Nephron progenitor cell (in vitro differentiated cells): Measurements from ENCODE around the gene RBM28.

Experiments used
- DNase-seq: peaks from one replicate; pipeline ENCODE4 v3.0.0; 2021
- H3K27ac Mint-ChIP-seq: 2 replicates; pipeline ENCODE4 v1.8.0; 2021; ENCODE audit warnings: mild to moderate bottlenecking, moderate library complexity, mixed read lengths
- H3K27me3 Mint-ChIP-seq: 2 replicates; pipeline ENCODE4 v1.8.0; 2021; ENCODE audit warnings: mild to moderate bottlenecking, low read depth, mixed read lengths; ENCODE audit not compliant: poor library complexity
- H3K36me3 Mint-ChIP-seq: 2 replicates; pipeline ENCODE4 v1.8.0; 2021; ENCODE audit warnings: low read depth, mixed read lengths
- H3K4me1 Mint-ChIP-seq: 2 replicates; pipeline ENCODE4 v1.8.0; 2021; ENCODE audit warnings: mixed read lengths
- H3K4me3 Mint-ChIP-seq: 2 replicates; pipeline ENCODE4 v1.8.0; 2021; ENCODE audit warnings: mild to moderate bottlenecking, moderate library complexity, mixed read lengths
- H3K9me3 Mint-ChIP-seq: 2 replicates; pipeline ENCODE4 v1.8.0; 2021; ENCODE audit warnings: mild to moderate bottlenecking, moderate library complexity, mixed read lengths
- TF ChIP-seq, protein P1 (sequence below): fragments of 200-600 bp; sonication (generic); IDR thresholded peaks from 2 replicates; pipeline ENCODE4 v1.5.0; 2021; ENCODE audit warnings: antibody characterized with exemption

The RBM28 gene

DNA sequence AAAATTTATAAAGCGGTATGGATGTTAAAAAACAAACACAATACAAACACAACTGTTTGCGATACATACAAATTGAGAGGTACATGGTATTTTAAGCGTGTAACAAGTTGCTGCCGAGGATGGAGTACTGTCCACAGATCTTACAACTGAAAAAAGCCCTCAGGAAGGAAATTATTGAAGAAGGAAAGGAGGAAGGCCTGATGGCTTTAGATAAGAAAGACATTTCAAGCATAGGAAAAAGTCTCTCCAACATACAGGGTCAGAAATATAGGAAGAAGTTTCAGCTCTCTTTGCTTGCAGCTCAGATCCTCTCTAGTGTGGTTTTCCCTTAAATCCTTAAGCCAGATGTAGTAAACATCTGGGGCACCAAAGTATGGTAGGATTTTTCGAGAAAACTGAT lies 25.0 kb downstream of the RBM28 start:
- no peak overlapping the region for H3K27ac Mint-ChIP-seq
- H3K9me3 Mint-ChIP-seq = no peaks in the 10 kb centered on the region
- no peak for DNase-seq
- TF ChIP-seq, protein P1, sequence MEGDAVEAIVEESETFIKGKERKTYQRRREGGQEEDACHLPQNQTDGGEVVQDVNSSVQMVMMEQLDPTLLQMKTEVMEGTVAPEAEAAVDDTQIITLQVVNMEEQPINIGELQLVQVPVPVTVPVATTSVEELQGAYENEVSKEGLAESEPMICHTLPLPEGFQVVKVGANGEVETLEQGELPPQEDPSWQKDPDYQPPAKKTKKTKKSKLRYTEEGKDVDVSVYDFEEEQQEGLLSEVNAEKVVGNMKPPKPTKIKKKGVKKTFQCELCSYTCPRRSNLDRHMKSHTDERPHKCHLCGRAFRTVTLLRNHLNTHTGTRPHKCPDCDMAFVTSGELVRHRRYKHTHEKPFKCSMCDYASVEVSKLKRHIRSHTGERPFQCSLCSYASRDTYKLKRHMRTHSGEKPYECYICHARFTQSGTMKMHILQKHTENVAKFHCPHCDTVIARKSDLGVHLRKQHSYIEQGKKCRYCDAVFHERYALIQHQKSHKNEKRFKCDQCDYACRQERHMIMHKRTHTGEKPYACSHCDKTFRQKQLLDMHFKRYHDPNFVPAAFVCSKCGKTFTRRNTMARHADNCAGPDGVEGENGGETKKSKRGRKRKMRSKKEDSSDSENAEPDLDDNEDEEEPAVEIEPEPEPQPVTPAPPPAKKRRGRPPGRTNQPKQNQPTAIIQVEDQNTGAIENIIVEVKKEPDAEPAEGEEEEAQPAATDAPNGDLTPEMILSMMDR = no peak
- H3K36me3 Mint-ChIP-seq = peaks cover 83% of the 10 kb centered on the region
- H3K4me3 Mint-ChIP-seq = no peak overlapping the region
- peaks cover 14% of the 10 kb centered on the region for H3K4me1 Mint-ChIP-seq
- H3K27me3 Mint-ChIP-seq = no peaks in the 10 kb centered on the region

DNA sequence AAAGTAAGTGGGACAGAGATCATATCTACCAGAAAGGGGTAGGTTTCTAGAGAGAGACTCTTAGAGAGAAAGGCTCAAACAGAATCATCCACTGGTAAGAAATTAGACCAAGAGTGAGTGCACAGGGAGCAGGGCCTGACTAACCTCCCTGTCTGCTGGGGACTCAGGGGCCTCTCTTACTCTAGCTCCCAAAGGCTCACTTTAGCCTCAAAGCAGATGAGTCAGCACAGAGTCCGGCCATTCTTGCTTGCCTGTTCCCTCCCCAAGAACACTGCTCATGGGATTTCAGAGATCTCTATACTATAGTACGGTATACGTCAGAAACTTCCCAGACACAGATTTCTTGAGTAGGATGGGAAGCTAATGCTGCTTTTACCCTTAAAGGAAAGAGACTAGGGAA lies 32.7 kb downstream of the RBM28 start:
- TF ChIP-seq, protein P1 = no peak
- no peak for DNase-seq
- Mint-ChIP-seq H3K27ac (no peak overlapping the region), H3K27me3 (peaks cover 4% of the 10 kb centered on the region), H3K9me3 (no peaks in the 10 kb centered on the region), H3K4me1 (no peaks in the 10 kb centered on the region), H3K36me3 (peaks cover 96% of the 10 kb centered on the region), H3K4me3 (no peak overlapping the region)

DNA sequence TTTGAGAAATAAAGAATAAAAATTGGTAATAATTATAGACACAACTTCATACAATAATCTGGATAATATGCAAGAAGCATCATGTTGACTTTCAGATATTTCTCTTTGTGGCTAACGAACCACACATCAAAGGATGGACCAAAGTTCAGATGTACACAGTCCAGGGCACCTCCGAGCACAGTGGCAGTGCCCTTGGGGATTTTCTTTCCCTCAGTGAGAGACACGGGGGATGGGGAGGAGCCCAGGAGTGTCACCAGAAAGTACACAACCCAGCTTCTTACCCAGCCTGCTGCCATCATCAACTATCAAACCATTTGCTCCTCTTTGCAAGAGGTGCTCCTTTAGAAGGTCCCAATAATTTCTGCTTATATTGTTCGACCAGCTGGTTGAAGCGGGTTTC lies 33.2 kb downstream of the RBM28 start:
- H3K4me3 Mint-ChIP-seq = no peak overlapping the region
- H3K4me1 Mint-ChIP-seq = no peaks in the 10 kb centered on the region
- no peaks in the 10 kb centered on the region for H3K9me3 Mint-ChIP-seq
- peaks cover 96% of the 10 kb centered on the region for H3K36me3 Mint-ChIP-seq
- peaks cover 4% of the 10 kb centered on the region for H3K27me3 Mint-ChIP-seq
- TF ChIP-seq, protein P1 = no peak
- no peak overlapping the region for H3K27ac Mint-ChIP-seq
- no peak for DNase-seq

DNA sequence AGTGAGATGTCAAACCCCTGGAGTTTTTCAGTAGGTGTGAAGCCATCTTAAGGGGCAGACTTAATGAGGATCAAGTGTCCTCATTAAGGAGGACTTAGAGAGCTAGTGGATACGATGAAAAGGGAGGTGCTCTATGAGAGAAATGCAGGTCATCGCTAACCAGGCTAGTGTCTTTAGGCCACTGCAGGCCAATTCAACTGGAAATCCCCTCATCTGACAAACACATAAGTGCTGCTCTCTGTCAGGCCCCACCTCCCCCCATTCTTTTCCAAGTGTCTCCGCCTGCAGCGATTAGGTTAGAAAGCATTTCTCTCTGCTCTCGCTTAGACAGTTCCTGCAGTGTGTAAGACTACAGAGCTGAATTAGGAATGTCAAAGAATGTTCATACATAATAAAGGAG lies 33.7 kb downstream of the RBM28 start:
- Mint-ChIP-seq H3K27me3 (peaks cover 4% of the 10 kb centered on the region), H3K27ac (no peak overlapping the region), H3K4me3 (no peak overlapping the region), H3K9me3 (no peaks in the 10 kb centered on the region), H3K4me1 (no peaks in the 10 kb centered on the region), H3K36me3 (peaks cover 96% of the 10 kb centered on the region)
- DNase-seq = no peak
- TF ChIP-seq, protein P1 = no peak

DNA sequence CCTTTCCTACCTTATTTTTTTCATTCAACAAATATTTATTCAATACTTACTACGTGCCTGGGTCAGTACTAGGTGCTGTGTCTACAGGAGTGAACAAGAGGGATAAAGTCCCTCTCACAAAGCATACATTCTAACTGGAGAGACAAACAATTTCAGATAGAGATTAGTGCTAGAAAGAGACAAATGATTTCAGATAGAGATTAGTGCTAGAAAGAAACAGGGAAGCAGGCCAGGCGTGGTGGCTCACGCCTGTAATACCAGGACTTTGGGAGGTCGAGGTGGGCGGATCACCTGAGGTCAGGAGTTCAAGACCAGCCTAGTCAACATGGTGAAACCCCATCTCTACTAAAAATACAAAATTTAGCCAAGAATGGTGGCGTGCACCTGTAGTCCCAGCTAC lies 34.6 kb downstream of the RBM28 start:
- Mint-ChIP-seq H3K36me3 (peaks cover 88% of the 10 kb centered on the region), H3K4me1 (no peaks in the 10 kb centered on the region), H3K27me3 (peaks cover 4% of the 10 kb centered on the region), H3K27ac (no peak overlapping the region), H3K9me3 (no peaks in the 10 kb centered on the region), H3K4me3 (no peak overlapping the region)
- TF ChIP-seq, protein P1 = no peak
- no peak for DNase-seq

DNA sequence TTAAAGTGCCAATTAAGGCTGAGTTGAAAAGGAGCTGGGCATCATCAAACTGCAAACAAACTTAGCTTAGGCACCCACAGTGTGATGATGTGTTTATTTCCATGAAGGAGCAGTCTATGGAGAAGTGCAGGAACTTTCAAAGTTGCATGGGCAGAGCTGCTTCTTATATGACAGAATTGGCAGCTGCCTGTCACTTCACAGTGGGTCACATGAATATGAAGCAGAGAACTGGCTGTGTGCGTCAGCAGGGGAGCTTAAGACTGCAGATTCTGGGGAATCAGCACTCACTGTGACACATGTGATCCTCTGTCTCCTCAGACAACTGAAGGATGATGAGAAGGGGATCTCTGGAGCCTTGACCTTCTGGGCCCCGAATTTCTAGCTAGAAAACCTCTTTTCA lies 36.6 kb downstream of the RBM28 start:
- H3K36me3 Mint-ChIP-seq = peaks cover 70% of the 10 kb centered on the region
- H3K4me1 Mint-ChIP-seq = peaks cover 3% of the 10 kb centered on the region
- no peak overlapping the region for H3K4me3 Mint-ChIP-seq
- DNase-seq = no peak
- no peaks in the 10 kb centered on the region for H3K9me3 Mint-ChIP-seq
- TF ChIP-seq, protein P1 = no peak
- H3K27me3 Mint-ChIP-seq = peaks cover 4% of the 10 kb centered on the region
- H3K27ac Mint-ChIP-seq = no peak overlapping the region
